CD4-positive, alpha-beta T cell treated with Interleukin-12 subunit alpha and Interleukin-12 subunit beta, for 1 hour (primary cell): ENCODE measurements around the gene MZT2B.
"Not testable (repeated sequence)": the region's sequence is repeated elsewhere in the genome, so short reads cannot be mapped to it uniquely, and the experiment has no call there.

Experiments used
- DNase-seq: peaks from one replicate; pipeline ENCODE4 v3.0.0-alpha.2; 2020

The MZT2B gene, protein sequence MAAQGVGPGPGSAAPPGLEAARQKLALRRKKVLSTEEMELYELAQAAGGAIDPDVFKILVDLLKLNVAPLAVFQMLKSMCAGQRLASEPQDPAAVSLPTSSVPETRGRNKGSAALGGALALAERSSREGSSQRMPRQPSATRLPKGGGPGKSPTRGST

DNA sequence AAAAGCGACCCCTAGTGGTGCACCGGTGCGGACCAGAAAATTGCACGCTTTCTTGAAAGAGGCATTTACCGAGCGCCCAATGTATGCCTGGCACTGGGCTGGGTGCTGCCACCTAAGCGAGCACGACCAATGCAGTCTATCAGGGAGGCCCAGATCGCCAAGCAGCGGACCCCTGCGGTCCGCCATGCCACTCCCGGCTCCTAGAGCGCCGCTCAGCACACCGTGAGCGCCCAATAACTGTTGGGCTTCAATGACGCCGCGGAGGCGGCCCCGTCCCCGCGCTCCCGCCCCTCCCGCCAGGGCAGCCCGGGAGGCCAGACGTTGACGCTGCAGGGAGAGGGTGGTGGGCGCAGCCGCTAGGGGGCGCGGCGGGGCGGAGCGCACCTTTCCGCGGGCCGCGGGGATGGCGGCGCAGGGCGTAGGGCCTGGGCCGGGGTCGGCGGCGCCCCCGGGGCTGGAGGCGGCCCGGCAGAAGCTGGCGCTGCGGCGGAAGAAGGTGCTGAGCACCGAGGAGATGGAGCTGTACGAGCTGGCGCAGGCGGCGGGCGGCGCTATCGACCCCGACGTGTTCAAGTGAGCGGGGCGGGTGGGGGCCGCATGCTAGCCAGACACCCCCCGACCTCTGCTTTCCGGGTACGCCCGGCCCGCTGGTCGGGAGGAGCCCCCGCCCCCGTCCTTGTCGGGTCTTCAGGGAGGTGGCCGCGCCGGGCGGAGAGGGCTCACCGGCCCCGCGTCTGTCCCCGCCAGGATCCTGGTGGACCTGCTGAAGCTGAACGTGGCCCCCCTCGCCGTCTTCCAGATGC, at the start of gene MZT2B:
TSS of gene MZT2B (plus strand) at position 383 of the 803 bp plus-strand sequence. CDS start at position 404, 21 bp downstream.
- DNase-seq = peak; percentile 91

DNA sequence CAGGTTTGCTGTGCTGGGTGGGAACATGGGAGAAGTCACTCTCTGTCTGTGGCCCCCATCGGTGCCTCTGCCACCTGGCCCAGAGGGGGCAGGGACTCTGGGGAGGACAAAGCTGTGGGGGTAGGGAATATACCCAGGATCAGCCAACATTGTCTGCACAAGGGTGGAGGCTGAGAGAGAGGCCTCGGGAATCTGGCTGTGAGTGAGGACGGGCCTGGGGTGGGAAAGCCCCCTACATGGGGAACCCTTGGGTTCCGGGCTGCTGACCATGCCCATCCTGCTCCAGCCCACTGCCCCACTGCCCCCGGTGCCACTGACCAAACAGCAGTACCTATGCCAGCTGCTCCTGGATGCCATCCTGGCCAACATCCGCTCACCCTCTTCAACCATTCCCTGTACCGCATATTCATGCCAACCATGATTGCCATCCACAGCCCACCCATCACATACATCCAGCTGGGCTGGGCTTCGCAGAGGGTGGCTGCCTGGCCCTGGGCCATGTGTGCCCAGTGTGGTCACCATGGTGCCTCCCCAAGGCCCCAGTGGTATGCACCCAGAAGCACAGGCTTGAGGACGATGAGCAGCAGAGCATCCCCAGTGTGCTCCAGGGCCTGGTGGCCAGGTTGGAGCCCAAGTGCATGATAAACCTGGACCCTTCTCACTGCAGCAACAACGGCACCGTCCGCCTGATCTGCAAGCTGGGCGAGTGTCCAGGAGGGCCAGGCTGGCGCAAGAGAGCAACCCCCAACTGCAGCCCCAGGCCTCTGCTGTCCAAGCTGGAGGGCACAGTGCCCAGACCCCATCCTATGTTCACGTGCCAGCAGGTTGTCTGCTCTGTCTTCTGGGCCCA, 46.1 kb upstream of the MZT2B start:
- DNase-seq = no peak

DNA sequence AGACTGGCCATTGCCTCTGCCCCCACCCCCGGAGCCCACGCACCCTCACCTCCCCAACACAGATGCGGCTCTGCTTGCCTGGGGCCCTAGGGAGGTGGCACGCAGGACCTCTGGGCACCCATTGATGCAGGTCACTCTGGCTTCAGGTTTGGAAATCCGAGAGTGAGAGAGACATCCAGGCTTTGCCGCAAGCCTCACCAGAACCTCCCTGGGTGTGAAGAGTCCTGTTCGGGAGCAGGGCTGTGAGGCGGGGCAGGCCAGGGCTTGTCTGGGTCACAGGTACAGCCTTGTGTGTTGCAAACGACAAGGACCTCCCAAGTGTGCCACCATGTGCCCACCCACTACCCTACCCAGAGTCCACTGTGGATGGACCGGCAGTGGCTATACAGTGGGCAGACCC, 45.5 kb upstream of the MZT2B start:
- DNase-seq = not testable (repeated sequence)

DNA sequence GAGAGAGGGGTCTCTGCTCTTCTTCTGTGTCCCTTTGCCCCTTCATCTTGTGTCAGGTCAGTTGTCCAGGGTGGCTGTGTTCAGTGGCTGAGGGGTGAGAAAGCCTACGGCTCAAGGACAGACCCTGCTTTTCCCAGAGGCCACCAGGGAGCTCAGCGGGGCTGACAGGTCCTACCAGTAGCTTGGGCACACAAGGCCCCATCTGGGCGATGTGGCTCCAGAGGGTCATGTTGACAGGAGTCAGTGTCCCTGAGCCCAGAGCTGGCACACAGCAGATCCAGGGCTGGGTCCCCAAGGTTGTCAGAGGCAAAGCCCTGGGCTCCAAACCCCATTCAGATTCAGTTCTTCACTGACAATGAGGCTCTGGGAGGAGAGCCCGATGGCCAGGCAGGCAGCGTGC, 44.9 kb upstream of the MZT2B start:
- not testable (repeated sequence) for DNase-seq

DNA sequence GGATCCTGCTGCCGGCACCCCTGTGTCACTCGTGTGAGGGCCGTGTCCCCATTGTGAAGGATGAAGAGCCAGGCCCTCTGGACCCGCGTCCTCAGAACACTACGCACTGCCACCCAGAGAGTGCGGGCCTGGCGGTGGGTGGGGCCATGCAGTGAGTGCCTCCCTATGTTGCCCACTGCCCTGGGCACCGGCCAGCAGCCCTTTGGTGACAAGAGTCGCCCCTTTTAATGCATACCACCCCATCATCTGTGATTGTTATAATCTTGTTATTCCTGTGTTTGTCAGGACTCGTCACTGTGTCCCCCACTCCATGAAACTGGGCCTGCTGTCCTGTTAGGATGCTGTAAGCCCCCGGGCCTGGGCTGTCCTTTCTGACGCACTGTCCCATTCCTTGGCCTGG, 43.7 kb upstream of the MZT2B start:
- DNase-seq = not testable (repeated sequence)

DNA sequence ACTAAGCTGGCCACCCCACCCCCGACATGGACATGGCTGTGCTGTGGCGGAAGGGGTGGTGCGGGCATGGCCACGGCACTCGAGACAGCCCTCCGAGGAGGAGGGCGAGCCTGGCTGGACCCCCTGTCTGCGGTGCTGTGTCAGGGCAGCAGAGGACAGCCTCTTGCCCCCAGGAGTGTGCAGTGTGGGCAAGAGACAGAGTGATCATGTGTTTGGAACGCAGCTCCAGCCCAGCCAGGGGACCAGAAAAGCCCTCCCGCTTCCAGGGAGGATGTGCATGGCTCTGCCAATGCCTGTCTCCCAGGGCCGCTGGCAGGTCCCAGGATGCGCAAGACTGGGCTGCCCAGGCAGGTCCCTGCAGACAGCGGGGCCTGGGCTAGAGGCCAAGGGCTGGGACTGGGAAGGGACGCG, 43.2 kb upstream of the MZT2B start:
- not testable (repeated sequence) for DNase-seq

DNA sequence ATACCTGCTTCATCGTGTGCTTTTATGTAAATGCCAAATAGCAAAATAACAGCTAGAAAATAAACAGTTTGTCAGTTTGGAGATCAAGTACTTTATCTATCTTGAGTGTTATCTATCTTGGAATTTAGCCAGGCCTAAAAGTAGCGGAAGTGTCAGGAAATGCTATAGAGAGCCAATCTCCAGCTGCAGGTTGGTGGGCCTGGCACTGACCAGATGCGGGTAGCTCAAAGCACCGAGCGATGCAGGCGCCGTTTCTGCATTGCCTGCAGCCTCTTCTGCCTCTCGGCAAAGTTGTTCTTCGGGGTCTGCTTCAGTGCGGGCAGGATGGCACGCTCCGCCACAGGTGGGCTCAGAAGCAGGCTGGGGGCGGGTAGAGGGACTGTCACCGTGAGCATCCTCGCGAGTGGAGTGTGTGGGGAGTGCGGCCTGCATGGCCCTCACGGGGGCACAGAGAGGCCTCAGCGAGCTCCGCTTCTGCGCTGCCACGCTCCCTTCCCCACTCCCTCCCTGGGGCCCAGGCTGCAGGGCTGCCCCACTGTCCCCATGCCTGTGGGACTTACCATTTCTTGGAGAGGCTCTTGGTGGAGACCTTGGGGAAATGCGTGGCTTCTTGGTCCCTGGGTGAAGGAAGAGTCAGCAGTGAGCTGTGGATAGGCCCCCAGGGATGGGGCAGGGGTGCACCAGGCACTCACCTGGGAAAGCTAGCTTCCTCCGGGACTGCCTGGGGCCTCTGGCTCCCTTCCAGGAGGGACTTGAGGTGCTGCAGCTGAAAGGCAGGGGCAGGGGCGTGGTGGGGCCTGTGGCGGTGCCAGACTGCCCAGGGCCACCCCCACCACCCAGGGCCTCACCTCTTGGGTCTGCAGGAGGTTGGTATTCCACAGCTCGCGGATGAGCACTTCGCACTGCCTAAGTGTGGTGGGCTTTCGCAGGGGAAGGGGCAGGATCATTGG, 42.5 kb upstream of the MZT2B start:
- DNase-seq = not testable (repeated sequence)

DNA sequence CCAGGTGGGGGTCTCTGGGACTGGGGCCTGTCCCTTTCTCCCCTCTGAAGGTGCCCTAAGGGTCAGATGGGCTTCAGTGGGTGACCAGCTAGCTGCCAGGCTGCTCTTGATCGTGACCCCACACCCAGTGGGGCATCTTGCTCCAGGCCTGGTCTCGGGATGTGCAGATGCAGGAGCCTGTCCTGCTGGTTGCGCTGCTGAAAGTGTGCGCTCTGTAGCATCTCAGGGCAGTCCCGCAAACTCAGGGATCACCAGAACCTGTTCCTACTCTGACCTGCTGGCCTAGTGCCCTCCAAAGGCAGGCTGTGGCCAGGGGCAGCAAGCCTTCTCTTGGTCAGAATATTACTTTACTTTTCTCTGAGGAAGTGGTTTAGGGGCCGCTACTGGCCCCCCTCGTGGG, 41.5 kb upstream of the MZT2B start:
- not testable (repeated sequence) for DNase-seq

DNA sequence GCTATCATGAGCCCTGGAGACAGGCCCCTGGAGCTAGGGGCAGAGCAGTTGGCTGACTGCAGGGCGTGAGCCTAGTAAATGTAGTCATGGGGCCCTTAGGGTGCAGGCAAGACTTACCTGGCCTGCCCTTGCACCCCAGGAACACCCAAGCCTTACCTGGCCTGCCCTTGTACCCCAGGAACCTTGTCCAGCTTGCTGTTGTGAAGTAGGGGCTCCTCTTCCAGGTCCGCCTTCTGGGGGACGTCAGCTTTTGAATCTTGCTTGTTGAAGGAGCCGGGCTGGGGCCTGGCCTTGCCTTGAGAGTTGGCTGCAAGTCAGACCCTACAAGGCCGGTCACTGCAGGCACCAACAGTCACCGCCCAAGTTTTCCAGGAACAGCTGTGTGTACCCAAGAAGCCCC, 41.1 kb upstream of the MZT2B start:
- not testable (repeated sequence) for DNase-seq

DNA sequence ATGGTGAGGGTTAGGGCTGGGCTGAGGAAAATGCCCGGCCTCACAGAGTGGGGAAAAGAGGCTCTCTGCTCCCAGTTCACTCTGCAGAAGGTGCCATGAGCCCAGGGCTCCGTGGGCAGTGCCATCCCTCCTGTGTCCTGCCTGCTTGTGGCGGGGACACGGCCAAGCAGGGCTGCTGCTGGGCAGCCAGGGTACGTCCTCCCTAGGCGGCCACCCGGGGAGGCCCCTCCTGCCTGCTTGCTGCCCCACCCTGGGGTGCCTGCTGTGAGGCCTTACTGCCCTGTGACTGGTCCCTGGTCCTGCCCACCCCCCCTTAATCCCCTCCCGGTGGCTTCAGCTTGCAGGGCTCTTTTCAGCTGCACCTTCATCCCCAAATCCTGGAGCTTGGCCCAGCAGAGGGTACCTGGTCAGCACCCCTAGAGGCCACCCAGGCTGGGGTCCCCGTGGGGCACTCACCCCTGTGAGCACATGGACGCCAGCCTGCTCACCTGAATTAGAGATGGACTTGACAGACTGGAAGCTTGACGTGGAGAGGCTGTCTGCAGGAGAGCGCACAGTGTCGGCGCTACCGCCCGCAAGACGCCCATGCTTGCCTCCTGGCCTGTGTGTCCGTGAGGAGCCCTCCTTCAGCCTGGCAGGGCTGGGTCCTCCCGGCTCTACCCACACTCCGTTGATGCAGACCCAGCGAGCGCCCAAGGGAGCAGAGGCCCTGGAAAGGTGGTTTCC, 40.3 kb upstream of the MZT2B start:
- DNase-seq = not testable (repeated sequence)

DNA sequence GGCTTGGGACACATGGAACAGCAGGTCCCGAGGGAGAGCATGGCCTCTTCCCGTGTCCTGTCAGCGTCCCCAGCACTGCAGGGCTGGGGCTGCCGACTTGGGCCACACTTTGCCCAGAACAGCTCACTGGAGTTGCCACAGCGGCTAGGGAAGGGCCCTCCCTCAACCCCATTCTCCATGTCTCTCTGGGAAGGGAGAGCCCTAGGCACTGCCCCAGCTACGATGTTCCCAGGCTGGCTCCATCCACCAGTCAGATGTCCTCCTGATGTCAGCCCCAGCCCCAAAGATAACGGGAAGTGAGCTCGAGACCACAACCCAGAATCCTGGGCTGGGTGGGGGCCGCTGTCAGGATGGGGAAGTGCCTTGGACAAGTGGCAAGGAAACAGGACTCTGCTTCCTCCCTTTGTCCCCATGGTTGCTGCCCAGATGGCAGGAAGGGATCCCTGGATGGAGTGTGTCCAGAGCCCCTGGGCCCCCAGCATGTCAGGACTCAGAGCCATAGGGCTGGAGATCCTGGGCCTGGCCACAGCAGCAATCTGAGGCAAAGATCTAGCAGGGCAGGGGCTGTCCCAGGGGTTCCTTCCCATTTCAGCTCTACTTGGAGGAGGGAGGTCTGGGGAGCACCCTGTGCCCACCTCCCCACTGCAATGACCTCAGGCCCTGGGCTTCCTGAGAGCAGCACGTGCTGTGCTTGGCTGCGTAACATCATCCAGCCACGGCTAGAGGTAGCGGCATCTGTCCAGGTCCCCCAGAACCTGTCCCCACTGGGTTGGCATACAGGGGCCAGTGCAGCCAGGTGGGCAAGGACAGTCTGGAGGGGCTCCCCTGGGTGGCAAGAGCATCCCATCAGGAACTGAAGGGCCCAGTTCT, 39.4 kb upstream of the MZT2B start:
- DNase-seq = not testable (repeated sequence)

DNA sequence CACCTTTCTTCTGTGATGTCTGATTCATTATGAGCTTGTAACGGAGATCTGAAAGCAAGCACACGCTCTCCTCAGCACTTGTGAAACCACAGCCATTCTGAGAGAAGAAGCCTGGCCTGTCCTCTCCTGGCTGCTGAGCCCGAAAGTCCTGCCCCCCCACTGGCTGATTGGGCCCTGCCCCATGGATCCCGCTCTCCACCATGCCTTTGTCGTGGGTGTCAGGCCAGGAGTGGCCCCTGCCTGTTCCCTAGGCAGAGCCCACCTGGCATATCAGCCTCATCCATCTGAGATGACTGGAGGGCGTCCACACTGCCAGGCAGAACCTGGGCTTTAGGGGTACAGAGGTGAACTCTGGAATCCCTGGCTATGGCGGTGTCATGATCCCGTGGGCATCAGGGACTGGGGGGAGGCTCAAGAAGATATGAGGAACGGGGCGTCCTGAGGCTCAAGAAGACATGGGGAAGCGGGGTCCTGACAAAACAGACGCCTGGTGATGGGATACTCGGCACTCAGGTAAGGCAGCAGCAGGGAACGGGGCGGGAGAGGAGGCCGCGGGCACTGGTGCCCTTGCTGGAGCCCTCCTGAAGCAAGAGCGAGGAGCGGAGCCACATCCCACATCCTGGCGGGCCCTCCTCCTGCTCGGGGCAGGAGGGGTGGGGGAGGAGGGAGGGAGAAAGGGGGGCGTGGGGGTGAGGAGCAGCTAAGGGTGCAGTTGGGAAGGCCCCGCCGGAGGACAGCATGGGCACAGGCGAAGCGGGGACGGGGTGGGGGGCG, 38.6 kb upstream of the MZT2B start:
- DNase-seq = not testable (repeated sequence)

DNA sequence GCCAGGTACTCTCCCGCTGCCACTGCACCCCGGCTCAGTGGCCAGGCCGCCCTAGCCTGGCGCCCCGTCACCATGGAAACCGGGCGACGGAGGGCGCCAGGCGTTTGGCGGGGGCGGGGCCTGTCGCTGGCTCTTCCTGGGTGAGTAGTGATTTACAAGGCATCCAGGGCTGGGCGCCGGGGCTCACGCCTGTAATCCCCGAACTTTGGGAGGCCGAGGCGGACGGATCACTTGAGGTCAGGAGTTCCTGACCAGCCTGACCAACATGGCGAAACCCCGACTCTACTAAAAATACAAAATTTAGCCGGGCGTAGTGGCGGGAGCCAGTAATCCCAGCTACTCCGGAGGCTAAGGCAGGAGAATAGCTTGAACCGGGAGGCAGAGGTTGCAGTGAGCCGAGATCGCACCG, 37.1 kb upstream of the MZT2B start, which contains the start of gene CCDC74B:
TSS of gene CCDC74B (minus strand) at position 107 of the 409 bp plus-strand sequence. CDS start 116 bp downstream, outside the sequence.
- DNase-seq = peak; percentile 68

DNA sequence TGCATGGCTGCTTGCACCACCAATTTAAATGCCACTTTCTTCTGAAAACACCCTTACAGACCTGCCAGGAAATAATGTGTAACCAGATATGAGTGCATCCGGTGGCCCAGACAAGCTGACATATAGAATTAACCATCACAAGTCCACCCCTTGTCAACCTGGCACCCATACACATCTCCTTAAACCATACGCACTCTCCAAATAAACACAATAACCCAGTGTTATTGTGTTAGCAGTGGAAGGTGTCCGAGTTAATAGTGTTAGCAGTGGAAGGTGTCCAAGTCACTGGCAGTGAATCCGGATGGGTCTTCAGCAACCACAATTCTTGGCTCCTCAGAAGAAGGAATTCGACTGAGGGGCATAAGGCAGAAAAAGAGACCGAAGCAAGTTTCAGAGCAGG, 33.5 kb upstream of the MZT2B start:
- not testable (repeated sequence) for DNase-seq

DNA sequence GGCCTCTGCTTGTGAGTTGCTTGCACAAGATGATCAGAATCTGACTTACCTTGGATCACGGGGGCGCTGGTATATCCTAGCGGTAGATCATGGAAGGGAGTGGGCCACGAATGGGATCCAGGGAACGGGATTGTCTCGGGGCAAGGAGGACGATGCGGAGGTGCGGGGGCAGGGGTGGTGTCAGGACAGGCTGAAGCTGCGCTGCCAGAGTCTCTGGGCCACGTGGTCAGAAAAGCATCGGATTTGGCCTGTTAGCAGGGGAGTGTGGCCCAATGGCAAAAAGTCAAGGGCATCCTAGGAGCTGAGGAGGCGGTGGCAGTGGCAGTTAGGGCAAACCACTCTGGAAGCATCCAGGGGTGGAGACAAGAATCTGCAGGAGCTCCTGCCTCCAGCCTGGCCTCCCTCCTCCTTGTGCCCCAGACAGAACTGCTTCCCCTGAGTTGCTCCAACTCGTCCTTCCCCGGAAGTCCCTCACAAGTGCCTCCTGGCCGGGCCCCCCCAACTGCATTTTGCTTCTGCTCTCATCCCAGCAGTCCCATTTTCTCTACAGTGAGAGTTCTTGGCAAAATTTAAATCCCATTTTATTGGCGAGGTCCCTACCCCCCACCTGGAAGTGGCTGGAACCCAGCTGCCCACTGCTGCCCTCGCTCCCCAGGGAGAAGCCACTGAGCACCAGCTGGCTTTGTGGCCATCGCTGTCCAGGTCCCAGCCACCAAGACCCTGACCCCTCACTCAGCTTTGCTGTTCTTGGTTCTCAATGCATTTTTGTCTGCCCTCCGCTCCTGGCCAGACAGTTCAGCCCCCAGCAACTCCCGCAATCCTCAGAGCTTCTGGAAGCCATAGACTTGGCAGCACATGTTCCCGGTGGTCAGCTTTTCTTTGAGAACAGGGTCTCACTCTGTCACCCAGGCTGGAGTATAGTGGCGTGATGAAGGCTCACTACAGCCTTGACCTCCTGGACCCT, 31.6 kb upstream of the MZT2B start:
- DNase-seq = no peak

DNA sequence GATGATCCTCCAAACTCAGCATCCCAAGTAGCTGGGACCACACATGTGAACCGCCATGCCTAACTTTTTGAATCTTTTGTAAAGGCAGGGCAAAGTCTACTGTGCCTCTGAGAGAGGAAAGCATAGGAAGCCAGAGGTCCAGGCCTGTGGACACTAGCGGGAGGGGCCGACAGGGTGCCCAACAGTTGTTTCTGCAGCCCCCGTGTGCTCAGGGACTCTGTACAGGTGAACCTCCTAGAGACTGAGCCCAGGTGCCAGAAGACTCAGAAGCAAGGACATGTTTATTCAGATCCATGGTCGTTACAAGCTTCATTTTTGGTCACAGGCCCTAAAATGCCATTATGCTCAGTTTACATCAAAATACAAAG, 30.9 kb upstream of the MZT2B start:
- not testable (repeated sequence) for DNase-seq

DNA sequence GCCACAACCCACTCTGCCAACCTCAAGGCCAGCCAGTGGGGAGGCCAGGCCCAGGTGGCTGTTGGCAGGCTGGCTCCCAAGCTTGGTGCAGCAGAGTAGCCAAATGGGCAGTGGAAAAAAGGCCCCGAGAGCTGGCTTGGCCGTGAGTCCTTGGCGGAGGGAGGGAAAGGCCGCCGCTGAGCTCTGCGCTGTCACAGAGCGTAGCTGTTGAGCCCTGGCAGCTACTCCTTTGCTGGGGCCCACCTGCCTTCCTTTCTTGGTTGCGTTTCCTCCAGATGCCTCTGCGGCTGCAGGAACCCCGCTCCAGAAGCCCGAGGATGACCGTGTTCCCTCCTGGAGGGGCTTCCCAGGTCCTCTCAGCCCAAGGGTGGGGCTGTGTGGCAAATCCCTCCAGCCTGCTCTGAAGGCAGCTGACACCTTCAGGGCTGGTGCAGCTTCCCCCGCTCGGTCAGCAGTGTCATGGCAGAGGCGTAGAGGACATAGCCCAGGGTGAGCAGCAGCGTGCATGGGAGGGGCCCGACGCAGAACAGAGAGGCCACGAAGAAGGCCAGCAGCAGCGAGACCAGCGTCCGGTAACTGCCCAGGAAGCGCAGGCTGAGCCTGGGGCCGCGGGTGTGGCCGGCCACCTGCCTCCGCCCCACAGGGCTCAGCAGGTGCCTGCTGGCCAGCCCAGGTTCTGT, 29.8 kb upstream of the MZT2B start:
- DNase-seq = not testable (repeated sequence)
